Vagina (tissue), 2 donors: Measurements from ENCODE around the gene SPINK4.

ENCODE experiments used
- CTCF ChIP-seq, 3 experiments: fragments of 450-650 bp in 2 of 3; fragments of 200-600 bp in 1 of 3; sonication (generic) in 1 of 3; IDR thresholded peaks; one replicate each; pipeline ENCODE4 v1.5.1; 2017 to 2019; ENCODE audit warnings: antibody characterized with exemption in 3 of 3, mild to moderate bottlenecking in 2 of 3, moderate library complexity in 2 of 3
- POLR2A ChIP-seq, 2 donors: fragments of 450-650 bp; IDR thresholded peaks; one replicate each; pipeline ENCODE4 v1.6.1; 2017; ENCODE audit warnings: antibody characterized with exemption in 2 of 2, mild to moderate bottlenecking in 2 of 2, moderate library complexity in 2 of 2
- POLR2AphosphoS5 ChIP-seq, 2 donors: sonication (generic); formaldehyde crosslinking; IDR thresholded peaks; one replicate each; pipeline ENCODE4 v1.9.0; 2017; ENCODE audit warnings: antibody characterized with exemption in 2 of 2, mild to moderate bottlenecking in 2 of 2, low read depth in 1 of 2; ENCODE audit not compliant: insufficient read depth in 1 of 2

GRCh38 chr9:33265211-33265865 lies 25.4 kb downstream of the SPINK4 start:
- TF ChIP-seq CTCF (IDR thresholded peaks at IDR 0.05): no peak
- no peak for TF ChIP-seq POLR2A (IDR thresholded peaks at IDR 0.05)
- TF ChIP-seq POLR2AphosphoS5 (IDR thresholded peaks at IDR 0.05; ENCODE audit: insufficient read depth in 1 of 2, low read depth in 1 of 2): no peak
